HEK293T (cell line): ENCODE measurements around the gene CCDC185.

ENCODE experiments used
- ARNT ChIP-seq: fragments of 450-650 bp; IDR thresholded peaks from 2 replicates; pipeline ENCODE4 v1.6.1; 2017; ENCODE audit warnings: mild to moderate bottlenecking
- HDGF ChIP-seq: fragments of 450-650 bp; IDR thresholded peaks from 2 replicates; pipeline ENCODE4 v1.6.1; 2017; ENCODE audit warnings: antibody characterized with exemption, borderline replicate concordance
- L3MBTL2 ChIP-seq: fragments of 450-650 bp; conservative IDR thresholded peaks from 2 replicates; pipeline ENCODE4 v1.6.1; 2016; ENCODE audit warnings: mild to moderate bottlenecking
- SP1 ChIP-seq: fragments of 450-650 bp; IDR thresholded peaks from 2 replicates; pipeline ENCODE4 v1.6.1; 2017

- TF ChIP-seq L3MBTL2 = no peak
- no peak for TF ChIP-seq ARNT
- TF ChIP-seq SP1 = no peak
- TF ChIP-seq HDGF = no peak
Measured at GRCh38 chr1:223386013-223386412, 7.2 kb upstream of the CCDC185 start.
